Measurements from ENCODE around the gene HOXC10.

DNA sequence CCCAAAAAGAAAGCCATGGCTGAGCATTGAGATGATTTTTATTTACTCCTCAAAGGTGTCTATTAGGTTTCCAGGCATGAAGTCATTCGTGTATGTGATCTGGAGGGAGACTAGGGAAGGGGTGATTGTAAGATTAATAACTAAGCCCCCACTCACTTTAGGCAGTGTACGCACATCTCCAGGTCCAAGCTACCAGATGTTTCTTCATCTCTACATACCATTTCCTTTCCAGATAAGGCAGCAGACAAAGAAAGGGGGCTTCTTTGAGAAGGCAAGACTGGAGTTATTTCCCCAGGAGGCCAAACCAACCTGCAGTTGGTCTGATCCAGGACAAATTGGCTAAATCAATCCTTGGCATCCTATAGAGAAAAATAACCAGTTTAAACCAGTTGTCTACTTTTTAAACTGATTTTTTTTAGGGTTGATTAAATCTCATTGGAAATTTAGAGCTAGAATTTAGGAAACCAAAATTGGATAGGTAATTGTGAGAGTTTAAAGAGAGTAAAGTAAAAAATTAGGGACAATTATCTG, 42.4 kb upstream of the HOXC10 start:
- TF ChIP-seq, protein P1, sequence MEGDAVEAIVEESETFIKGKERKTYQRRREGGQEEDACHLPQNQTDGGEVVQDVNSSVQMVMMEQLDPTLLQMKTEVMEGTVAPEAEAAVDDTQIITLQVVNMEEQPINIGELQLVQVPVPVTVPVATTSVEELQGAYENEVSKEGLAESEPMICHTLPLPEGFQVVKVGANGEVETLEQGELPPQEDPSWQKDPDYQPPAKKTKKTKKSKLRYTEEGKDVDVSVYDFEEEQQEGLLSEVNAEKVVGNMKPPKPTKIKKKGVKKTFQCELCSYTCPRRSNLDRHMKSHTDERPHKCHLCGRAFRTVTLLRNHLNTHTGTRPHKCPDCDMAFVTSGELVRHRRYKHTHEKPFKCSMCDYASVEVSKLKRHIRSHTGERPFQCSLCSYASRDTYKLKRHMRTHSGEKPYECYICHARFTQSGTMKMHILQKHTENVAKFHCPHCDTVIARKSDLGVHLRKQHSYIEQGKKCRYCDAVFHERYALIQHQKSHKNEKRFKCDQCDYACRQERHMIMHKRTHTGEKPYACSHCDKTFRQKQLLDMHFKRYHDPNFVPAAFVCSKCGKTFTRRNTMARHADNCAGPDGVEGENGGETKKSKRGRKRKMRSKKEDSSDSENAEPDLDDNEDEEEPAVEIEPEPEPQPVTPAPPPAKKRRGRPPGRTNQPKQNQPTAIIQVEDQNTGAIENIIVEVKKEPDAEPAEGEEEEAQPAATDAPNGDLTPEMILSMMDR (IDR thresholded peaks at IDR 0.05 in 2 of 3, conservative IDR thresholded peaks at IDR 0.05 in 1 of 3; ENCODE audit: borderline replicate concordance in 1 of 3, insufficient read depth in 1 of 3, low read depth in 2 of 3, low read length in 2 of 3), result no peak
- no peak for TF ChIP-seq SP1 (IDR thresholded peaks at IDR 0.05; ENCODE audit: low read depth)
- TF ChIP-seq POLR2A (IDR thresholded peaks at IDR 0.05; ENCODE audit: borderline replicate concordance, extremely low read depth, insufficient read depth, insufficient read length), result no peak
- TF ChIP-seq FOSL1 (IDR thresholded peaks at IDR 0.05; ENCODE audit: low read depth), result no peak
